NCI-H774 (cell line): ENCODE measurements around the gene ZBTB46.
"Not testable (repeated sequence)": the region's sequence is repeated elsewhere in the genome, so short reads cannot be mapped to it uniquely, and the experiment has no call there.

ENCODE experiments used
- DNase-seq: peaks from one replicate; lab custom pipeline; 2025; lab: John Stamatoyannopoulos, UW

ZBTB46 gene

GRCh38 chr20:63787302-63787701 lies 43.8 kb downstream of the ZBTB46 start:
- DNase-seq, result no peak

GRCh38 chr20:63785691-63786131 lies 45.4 kb downstream of the ZBTB46 start:
- DNase-seq, result no peak

- no peak for DNase-seq
Measured at GRCh38 chr20:63783970-63784369, 47.1 kb downstream of the ZBTB46 start.

GRCh38 chr20:63782521-63782971 lies 48.5 kb downstream of the ZBTB46 start:
- DNase-seq, result no peak

GRCh38 chr20:63782051-63782471 lies 49.0 kb downstream of the ZBTB46 start:
- DNase-seq, result no peak

- DNase-seq, result no peak
Measured at GRCh38 chr20:63781181-63781580, 49.9 kb downstream of the ZBTB46 start.

- no peak for DNase-seq
Measured at GRCh38 chr20:63778857-63779256, 52.2 kb downstream of the ZBTB46 start.

- DNase-seq, result no peak
Measured at GRCh38 chr20:63778034-63778752, 52.9 kb downstream of the ZBTB46 start.

- DNase-seq, result no peak
Measured at GRCh38 chr20:63777614-63778013, 53.5 kb downstream of the ZBTB46 start.

- DNase-seq, result not testable (repeated sequence)
Measured at GRCh38 chr20:63776875-63777274, 54.2 kb downstream of the ZBTB46 start.

GRCh38 chr20:63775096-63775978 lies 55.7 kb downstream of the ZBTB46 start:
- DNase-seq, result no peak

GRCh38 chr20:63774306-63774705 lies 56.8 kb downstream of the ZBTB46 start:
- no peak for DNase-seq

- no peak for DNase-seq
Measured at GRCh38 chr20:63773571-63774241, 57.4 kb downstream of the ZBTB46 start.

- no peak for DNase-seq
Measured at GRCh38 chr20:63772781-63773518, 58.1 kb downstream of the ZBTB46 start.

GRCh38 chr20:63771046-63771707 lies 59.9 kb downstream of the ZBTB46 start:
- no peak for DNase-seq

GRCh38 chr20:63769891-63770474 lies 61.1 kb downstream of the ZBTB46 start:
- no peak for DNase-seq

GRCh38 chr20:63768591-63769515 lies 62.2 kb downstream of the ZBTB46 start:
- no peak for DNase-seq

- no peak for DNase-seq
Measured at GRCh38 chr20:63767886-63768285, 63.2 kb downstream of the ZBTB46 start.

- no peak for DNase-seq
Measured at GRCh38 chr20:63767456-63767855, 63.6 kb downstream of the ZBTB46 start.
